ENCODE measurements around the gene C5orf47.

C5orf47 gene

GRCh38 chr5:173988554-173989431, at the start of gene C5orf47:
Gene C5orf47, plus strand, starts transcription at chr5:173989170. Its CDS starts 94 bp downstream, at chr5:173989264.
- H3K27ac ChIP-seq, result no peak within 1 kb of the TSS
- TF ChIP-seq, protein P1, sequence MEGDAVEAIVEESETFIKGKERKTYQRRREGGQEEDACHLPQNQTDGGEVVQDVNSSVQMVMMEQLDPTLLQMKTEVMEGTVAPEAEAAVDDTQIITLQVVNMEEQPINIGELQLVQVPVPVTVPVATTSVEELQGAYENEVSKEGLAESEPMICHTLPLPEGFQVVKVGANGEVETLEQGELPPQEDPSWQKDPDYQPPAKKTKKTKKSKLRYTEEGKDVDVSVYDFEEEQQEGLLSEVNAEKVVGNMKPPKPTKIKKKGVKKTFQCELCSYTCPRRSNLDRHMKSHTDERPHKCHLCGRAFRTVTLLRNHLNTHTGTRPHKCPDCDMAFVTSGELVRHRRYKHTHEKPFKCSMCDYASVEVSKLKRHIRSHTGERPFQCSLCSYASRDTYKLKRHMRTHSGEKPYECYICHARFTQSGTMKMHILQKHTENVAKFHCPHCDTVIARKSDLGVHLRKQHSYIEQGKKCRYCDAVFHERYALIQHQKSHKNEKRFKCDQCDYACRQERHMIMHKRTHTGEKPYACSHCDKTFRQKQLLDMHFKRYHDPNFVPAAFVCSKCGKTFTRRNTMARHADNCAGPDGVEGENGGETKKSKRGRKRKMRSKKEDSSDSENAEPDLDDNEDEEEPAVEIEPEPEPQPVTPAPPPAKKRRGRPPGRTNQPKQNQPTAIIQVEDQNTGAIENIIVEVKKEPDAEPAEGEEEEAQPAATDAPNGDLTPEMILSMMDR (conservative IDR thresholded peaks at IDR 0.05), result no peak

DNA sequence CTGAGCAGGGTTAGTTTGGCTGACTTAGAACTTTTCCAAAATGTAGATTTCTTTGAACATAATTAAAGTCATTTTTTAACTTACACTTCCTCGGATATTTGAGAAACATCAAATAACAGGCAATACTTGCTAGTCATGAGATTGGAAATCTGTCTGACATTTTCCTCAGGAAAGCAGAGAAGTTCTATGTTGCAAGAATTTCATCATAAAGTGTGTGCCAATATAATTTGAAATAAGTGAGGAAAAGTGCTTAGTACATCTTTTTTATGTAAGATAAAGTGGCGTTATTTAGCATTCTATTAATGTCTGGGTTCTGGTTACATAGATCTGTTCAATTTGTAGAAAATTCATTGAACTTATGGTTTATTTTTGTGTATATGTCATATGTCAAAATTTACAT, 48.7 kb upstream of the C5orf47 start:
- no peak overlapping the region for H3K27ac ChIP-seq
- TF ChIP-seq, protein P1 (conservative IDR thresholded peaks at IDR 0.05), result no peak

- peak overlapping the region; percentile 36; the same call in 1 of the 2 replicates for H3K27ac ChIP-seq
- TF ChIP-seq, protein P1 (conservative IDR thresholded peaks at IDR 0.05), result no peak
Observed at GRCh38 chr5:173941102-173941501, 47.9 kb upstream of the C5orf47 start.

DNA sequence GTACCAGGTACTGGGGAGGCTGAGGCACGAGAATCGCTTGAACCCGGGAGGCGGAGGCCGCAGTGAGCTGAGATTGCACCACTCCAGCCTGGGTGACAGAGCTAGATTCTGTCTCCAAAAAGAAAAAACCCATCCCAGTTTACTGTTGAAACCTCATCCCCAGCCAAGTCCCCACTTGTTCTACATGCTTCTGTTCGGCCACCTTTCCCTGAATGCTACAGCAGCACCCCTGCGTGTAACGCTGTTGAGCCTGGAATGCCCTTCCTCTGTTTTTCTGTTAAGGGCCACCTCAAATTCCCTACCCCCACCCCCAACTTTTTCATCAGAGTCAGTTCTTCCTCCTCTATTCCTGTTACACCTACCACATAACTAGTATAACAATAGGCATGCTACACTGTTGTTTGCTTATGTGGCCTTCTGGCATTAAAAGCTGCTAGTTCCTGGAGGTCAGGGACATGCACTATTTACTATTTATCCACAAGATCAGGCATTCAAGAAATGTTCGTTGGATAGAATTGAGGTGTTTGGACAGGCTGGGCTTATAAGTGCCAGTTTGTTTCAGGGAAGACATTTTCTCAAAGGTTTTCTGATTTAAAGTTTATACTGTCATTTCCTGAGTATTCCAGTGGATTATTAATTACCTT, 47.1 kb upstream of the C5orf47 start:
- peak overlapping the region; percentile 36 for H3K27ac ChIP-seq
- TF ChIP-seq, protein P1 (conservative IDR thresholded peaks at IDR 0.05), result no peak

- TF ChIP-seq, protein P1 (conservative IDR thresholded peaks at IDR 0.05), result no peak
- H3K27ac ChIP-seq, result no peak overlapping the region
Observed at GRCh38 chr5:173944511-173944910, 44.5 kb upstream of the C5orf47 start.

DNA sequence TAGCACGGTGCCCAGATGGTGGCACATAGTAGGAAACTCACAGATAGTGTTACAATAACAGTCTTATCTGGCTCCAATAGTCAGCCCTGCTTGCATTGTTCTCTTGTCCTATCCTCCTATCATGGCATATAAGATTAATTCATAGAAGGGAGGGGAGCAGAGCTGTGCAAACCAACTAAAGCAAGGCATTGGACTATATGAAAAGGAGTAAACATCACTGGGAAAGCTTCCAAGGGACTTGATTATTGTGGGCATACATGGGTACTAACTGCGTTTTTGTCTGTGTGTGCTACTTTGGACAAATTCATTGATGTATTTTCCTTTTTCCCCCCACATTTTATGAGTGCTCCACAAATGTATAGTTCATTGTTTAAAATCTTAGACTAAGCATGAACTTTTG, 43.8 kb upstream of the C5orf47 start:
- TF ChIP-seq, protein P1 (conservative IDR thresholded peaks at IDR 0.05), result no peak
- H3K27ac ChIP-seq, result no peak overlapping the region

DNA sequence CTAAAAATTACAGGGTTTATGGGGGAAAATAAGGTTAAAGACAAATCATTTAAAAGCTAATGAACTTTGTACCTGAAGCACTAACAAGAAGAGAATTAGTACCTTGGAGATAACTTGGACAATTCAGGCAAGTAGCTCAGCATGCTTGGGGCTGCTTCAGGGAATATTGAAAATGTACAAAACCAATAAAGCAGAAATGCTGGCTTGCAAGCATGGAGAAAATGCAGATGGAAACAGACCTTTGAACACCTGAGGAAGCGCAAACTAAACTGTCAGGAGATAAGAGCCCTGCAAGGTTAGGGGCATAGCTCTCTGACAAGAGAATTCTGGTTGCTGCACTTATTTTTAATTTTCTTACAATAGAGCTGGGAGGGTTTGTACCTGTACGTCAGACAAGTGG, 42.6 kb upstream of the C5orf47 start:
- no peak overlapping the region for H3K27ac ChIP-seq

More for the DNA sequence above, 42.6 kb upstream of the C5orf47 start:
- TF ChIP-seq, protein P1 (conservative IDR thresholded peaks at IDR 0.05), result no peak

Measured in VCaP (cell line).